Adrenal gland (tissue), 5 donors: ENCODE measurements around the gene ANGPTL4.

ENCODE experiments used
- POLR2A ChIP-seq, 2 donors: fragments of 450-650 bp; IDR thresholded peaks; one replicate each; pipeline ENCODE4 v1.6.1; 2017; ENCODE audit warnings: antibody characterized with exemption in 2 of 2, mild to moderate bottlenecking in 2 of 2, moderate library complexity in 1 of 2
- TF ChIP-seq, protein P1 (sequence below), 6 experiments: fragments of 450-650 bp in 4 of 6; fragments of 200-600 bp in 2 of 6; sonication (generic) in 1 of 6; IDR thresholded peaks; 1 replicate in 5 of 6; 2 replicates in 1 of 6; pipeline versions ENCODE4 v1.5.1 to v1.8.0; 2016 to 2021; ENCODE audit warnings: antibody characterized with exemption in 6 of 6, mild to moderate bottlenecking in 2 of 6, moderate library complexity in 1 of 6
- donor health status: DM: no; HTN: no; CAD: no.

DNA sequence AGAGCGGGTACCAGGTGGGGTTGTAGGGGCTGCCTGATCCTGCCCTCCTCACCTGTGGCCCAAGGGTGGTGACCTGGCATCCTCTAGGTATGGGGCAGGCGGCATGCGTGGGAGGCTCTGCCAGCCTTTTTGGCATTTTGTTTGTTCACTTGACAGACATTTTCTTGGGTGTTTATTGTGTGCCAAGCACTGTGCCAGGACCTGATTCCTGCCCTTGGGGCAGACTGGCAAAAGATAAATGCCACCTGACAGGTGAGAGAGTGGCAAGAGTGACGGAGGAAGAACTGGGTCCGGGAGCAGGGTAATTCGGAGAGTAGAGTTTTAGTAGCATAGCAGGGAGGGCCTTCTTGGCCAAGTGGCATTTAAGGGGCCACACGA is 32.2 kb downstream of the ANGPTL4 start:
- TF ChIP-seq, protein P1, sequence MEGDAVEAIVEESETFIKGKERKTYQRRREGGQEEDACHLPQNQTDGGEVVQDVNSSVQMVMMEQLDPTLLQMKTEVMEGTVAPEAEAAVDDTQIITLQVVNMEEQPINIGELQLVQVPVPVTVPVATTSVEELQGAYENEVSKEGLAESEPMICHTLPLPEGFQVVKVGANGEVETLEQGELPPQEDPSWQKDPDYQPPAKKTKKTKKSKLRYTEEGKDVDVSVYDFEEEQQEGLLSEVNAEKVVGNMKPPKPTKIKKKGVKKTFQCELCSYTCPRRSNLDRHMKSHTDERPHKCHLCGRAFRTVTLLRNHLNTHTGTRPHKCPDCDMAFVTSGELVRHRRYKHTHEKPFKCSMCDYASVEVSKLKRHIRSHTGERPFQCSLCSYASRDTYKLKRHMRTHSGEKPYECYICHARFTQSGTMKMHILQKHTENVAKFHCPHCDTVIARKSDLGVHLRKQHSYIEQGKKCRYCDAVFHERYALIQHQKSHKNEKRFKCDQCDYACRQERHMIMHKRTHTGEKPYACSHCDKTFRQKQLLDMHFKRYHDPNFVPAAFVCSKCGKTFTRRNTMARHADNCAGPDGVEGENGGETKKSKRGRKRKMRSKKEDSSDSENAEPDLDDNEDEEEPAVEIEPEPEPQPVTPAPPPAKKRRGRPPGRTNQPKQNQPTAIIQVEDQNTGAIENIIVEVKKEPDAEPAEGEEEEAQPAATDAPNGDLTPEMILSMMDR (IDR thresholded peaks at IDR 0.05), result no peak
- TF ChIP-seq POLR2A (IDR thresholded peaks at IDR 0.05), result no peak
